GM12864 (cell line): ENCODE data around the gene KRTAP10-9.

Experiments
- DNase-seq: peaks from one replicate; pipeline ENCODE4 v3.0.0-alpha.2; 2011; ENCODE audit warnings: low read depth
- H3K4me3 ChIP-seq: 2 replicates; pipeline ENCODE4 v1.5.1; 2011; ENCODE audit warnings: mild to moderate bottlenecking, low read depth, low read length, control low read depth
- TF ChIP-seq, protein P1 (sequence below): IDR thresholded peaks from 2 replicates; pipeline ENCODE4 v1.5.1; 2011; ENCODE audit warnings: low read depth, mild to moderate bottlenecking, moderate library complexity, low read length, control low read depth, inconsistent platforms; ENCODE audit errors: missing control alignments

The KRTAP10-9 gene

DNA sequence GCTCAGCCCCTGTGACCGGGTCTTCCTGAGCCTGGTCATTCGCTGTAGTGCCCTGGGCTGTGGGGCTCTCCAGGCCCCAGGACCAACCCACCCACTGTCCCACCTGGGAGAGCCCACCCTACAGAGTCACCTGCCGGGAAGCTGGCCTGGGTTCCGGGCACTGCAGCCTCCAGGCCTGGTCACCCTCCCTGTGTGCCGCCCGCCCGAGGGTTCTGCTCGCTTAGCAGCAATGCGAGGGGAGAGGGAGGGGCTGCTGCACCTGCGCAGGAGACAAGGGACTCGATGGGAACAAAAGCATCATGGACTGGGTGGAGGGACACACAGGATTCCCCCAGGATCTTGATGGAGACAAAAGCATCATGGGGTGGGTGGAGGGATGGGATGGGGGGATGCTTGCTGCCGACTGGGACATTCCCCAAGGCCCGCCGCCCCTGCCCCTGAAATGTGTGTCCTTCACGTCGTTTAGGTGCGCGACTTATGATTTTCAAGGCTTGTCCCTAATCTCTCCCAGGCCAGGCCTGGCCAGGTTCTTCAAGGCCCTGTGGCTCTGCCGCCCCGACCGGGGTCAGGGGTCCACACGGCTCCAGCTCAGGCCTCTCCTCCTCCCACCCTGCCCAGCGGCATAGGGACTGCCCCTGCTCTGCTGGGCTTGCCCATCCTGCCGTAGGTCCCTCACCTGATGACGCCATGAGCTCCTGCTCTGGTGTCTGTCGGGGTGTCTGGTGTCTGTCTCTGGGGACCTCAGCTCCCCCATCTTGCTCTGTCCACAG is 13.3 kb upstream of the KRTAP10-9 start:
- DNase-seq = no peak
- TF ChIP-seq, protein P1, sequence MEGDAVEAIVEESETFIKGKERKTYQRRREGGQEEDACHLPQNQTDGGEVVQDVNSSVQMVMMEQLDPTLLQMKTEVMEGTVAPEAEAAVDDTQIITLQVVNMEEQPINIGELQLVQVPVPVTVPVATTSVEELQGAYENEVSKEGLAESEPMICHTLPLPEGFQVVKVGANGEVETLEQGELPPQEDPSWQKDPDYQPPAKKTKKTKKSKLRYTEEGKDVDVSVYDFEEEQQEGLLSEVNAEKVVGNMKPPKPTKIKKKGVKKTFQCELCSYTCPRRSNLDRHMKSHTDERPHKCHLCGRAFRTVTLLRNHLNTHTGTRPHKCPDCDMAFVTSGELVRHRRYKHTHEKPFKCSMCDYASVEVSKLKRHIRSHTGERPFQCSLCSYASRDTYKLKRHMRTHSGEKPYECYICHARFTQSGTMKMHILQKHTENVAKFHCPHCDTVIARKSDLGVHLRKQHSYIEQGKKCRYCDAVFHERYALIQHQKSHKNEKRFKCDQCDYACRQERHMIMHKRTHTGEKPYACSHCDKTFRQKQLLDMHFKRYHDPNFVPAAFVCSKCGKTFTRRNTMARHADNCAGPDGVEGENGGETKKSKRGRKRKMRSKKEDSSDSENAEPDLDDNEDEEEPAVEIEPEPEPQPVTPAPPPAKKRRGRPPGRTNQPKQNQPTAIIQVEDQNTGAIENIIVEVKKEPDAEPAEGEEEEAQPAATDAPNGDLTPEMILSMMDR = no peak
- no peak overlapping the region for H3K4me3 ChIP-seq

DNA sequence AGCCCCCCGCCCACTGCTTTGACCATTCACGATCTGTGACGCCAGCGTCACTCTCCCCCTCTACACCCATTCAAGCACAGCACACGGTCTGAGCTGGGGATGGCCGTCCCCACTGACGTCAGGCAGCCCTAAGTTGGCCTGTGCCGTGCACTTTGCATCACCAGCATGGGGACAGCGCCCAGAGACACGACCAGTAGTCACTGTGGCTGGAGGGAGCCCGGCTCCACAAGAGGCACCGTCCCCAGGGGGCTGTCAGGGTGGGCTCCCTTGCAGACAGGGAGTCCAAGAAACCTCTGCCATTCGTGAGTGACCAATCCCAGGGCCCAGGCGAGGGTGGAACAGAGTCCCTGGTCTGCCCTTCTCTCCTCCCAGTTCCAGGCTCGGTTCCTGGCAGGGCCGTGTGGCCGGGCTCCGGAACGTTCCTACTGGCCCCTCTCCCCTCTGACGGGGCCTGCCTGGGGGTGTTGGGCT is 12.7 kb upstream of the KRTAP10-9 start:
- TF ChIP-seq, protein P1 = no peak
- DNase-seq = no peak
- no peak overlapping the region for H3K4me3 ChIP-seq

DNA sequence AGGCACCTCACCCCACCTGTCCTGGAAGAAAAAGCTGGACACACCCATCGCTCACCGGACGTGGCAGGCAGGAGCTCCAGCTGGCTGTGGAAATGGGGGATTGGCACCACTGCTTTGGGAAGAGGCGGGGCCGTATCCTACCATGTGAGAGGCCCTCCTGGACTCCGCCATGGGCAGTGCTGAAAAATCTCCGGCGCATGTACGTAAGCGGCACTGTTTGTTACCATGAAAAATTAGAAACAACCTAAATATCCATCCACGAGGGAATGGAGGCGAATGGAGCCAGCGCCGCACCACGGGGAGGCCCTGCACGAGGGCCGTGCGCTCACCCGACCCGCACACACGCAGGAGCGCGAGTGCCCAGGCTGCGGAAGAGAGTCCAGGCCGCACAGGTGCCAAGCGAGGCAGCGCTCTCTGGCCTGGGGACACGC is 11.9 kb upstream of the KRTAP10-9 start:
- H3K4me3 ChIP-seq = no peak overlapping the region
- no peak for DNase-seq
- TF ChIP-seq, protein P1 = no peak

DNA sequence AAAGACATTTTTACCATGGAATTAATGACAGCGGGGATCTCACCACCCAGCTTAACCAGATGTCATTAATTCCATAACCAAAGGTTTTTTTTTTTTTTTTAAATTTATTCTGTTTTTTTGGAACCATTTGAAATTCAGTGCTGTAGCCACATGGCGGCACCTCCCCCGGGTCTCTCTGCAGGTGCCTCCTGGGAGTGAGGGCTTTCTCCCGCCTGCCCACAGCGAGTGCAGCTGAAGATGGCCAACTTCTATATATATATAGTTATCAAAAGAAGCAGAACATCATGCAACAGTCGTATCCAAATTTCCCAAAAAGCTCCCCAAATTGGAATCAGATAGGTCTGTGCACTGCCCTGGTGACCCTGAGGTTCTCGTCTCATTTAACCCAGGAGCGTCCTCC is 11.4 kb upstream of the KRTAP10-9 start:
- no peak overlapping the region for H3K4me3 ChIP-seq
- TF ChIP-seq, protein P1 = no peak
- no peak for DNase-seq

DNA sequence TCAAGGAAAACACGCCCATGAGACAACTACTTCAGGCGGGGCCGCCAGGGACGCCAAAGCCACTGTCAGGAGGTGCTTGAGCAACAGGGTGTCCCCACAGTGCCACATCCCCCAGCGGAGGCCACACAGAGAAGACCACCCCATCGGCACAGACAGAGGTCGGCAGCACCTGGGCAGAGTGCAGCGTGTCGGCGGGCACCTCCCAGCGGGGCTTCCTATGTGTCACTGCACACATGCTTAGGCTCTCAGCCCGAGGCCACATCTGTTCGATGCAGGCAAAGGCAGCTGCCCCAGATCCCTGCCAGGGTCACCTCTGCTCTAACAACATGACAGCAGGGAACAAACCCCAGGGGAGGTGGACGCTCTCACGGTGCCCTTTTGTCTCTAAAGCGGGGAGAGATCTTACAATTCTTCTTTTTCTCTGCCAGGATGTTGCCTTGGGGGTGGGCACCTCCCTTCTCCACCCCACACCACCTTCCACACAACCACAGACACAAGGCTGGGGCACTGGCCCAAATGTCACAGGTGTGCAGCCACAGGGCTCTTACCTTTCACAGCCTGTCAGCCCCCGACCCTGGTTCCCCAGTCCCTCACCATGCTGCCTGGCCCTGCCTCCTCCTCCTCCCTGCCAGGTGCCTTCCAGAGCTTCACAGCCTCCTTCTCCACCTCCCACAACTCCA is 10.8 kb upstream of the KRTAP10-9 start:
- TF ChIP-seq, protein P1 = no peak
- no peak overlapping the region for H3K4me3 ChIP-seq
- DNase-seq = no peak

DNA sequence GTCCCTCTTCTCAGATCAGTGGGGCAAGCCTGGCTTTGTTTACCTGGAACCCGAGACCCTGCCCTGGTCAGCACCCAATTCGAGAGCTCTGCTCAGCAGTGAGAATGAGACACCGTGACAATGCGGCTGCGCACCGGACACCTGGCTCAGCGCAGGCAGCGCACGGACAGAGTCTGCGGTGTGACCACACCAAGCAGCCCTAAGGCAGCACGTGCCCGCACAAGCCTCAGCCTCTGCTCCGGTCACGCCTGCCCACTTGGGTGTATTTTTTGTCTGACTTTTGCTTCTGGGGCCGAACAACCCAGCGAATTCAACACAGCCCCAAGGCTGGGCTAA is 10.3 kb upstream of the KRTAP10-9 start:
- H3K4me3 ChIP-seq = no peak overlapping the region
- TF ChIP-seq, protein P1 = no peak
- DNase-seq = no peak
